ENCODE measurements around the gene HSPA1A.

DNA sequence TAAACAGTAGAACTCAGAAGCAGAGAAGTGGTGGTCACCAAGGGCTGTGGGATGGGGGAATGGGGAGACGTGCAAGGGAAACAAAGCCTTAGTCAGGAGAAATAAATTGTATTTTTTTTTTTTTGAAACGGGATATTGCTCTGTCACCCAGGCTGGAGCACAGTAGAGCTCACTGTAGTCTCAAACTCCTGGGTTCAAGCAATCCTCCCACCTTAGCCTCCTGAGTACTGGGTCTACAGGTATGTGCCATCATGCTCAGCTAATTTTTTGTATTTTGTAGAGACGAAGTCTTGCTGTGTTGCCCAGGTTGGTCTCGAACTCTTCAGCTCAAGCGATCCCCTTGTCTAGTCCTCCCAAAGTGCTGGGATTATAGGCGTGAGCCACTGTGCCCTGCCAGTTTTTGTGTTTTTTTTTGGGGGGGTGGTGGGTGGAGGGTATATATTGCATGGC is 15.6 kb downstream of the HSPA1A start:
- TF ChIP-seq, protein P1, sequence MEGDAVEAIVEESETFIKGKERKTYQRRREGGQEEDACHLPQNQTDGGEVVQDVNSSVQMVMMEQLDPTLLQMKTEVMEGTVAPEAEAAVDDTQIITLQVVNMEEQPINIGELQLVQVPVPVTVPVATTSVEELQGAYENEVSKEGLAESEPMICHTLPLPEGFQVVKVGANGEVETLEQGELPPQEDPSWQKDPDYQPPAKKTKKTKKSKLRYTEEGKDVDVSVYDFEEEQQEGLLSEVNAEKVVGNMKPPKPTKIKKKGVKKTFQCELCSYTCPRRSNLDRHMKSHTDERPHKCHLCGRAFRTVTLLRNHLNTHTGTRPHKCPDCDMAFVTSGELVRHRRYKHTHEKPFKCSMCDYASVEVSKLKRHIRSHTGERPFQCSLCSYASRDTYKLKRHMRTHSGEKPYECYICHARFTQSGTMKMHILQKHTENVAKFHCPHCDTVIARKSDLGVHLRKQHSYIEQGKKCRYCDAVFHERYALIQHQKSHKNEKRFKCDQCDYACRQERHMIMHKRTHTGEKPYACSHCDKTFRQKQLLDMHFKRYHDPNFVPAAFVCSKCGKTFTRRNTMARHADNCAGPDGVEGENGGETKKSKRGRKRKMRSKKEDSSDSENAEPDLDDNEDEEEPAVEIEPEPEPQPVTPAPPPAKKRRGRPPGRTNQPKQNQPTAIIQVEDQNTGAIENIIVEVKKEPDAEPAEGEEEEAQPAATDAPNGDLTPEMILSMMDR (conservative IDR thresholded peaks at IDR 0.05 in 1 of 2, IDR thresholded peaks at IDR 0.05 in 1 of 2; ENCODE audit: low read depth in 1 of 2, low read length in 2 of 2): no peak
- TF ChIP-seq EZH2 (IDR thresholded peaks at IDR 0.05; ENCODE audit: low read length, missing control alignments): no peak
